HEK293 (cell line): ENCODE results near the gene NOC2L.

Experiments used
- CTCF ChIA-PET: fragments of 350-600 bp; formaldehyde crosslinking; extraction: SDS; loops from one replicate; lab custom pipeline; 2021; ENCODE audit warnings: antibody characterized with exemption; lab: Yijun Ruan, JAX
- POLR2A ChIA-PET: fragments of 300-600 bp; formaldehyde crosslinking; extraction: SDS; loops from one replicate; lab custom pipeline; 2020; ENCODE audit warnings: antibody characterized with exemption, inconsistent platforms; lab: Yijun Ruan, JAX
- H3K27ac ChIP-seq: fragments of 200-500 bp; sonication (Bioruptor generic); 2 replicates; pipeline ENCODE4 v1.5.1; 2014; ENCODE audit warnings: low read depth, low read length, control low read depth, inconsistent platforms; ENCODE audit errors: extremely low read depth
- H3K36me3 ChIP-seq, 2 experiments: fragments of 200-500 bp in 1 of 2; sonication (Bioruptor generic) in 1 of 2; 1 replicate in 1 of 2; 2 replicates in 1 of 2; pipeline ENCODE4 v1.5.1; 2014 to 2017; ENCODE audit warnings: inconsistent platforms in 2 of 2, low read length in 2 of 2; ENCODE audit not compliant: control insufficient read depth in 2 of 2, insufficient read depth in 1 of 2
- H3K4me1 ChIP-seq: fragments of 200-500 bp; sonication (Bioruptor generic); 2 replicates; pipeline ENCODE4 v1.5.1; 2014; ENCODE audit warnings: mild to moderate bottlenecking, low read length, inconsistent platforms; ENCODE audit not compliant: control insufficient read depth, insufficient read depth
- H3K4me3 ChIP-seq: 2 replicates; pipeline ENCODE4 v1.5.1; 2011; ENCODE audit warnings: low read depth, mild to moderate bottlenecking, control low read depth, low read length, moderate library complexity
- H3K9me3 ChIP-seq: fragments of 200-500 bp; sonication (Bioruptor generic); 2 replicates; pipeline ENCODE4 v1.5.1; 2014; ENCODE audit warnings: low read depth, low read length, inconsistent platforms; ENCODE audit not compliant: control insufficient read depth, insufficient read depth
- ATF2 ChIP-seq: fragments of 450-650 bp; formaldehyde crosslinking; IDR thresholded peaks from 2 replicates; pipeline ENCODE4 v1.5.1; 2016; ENCODE audit warnings: missing biosample characterization, missing genetic modification characterization, low read depth
- EGR2 ChIP-seq: fragments of 450-650 bp; formaldehyde crosslinking; IDR thresholded peaks from 2 replicates; pipeline ENCODE4 v1.5.1; 2016; ENCODE audit warnings: low read depth, missing biosample characterization, missing genetic modification characterization
- HIC1 ChIP-seq: fragments of 450-650 bp; formaldehyde crosslinking; IDR thresholded peaks from 2 replicates; pipeline ENCODE4 v1.5.1; 2016; ENCODE audit warnings: missing biosample characterization, missing genetic modification characterization
- IKZF3 ChIP-seq: fragments of 450-650 bp; IDR thresholded peaks from 2 replicates; pipeline ENCODE4 v1.5.0; 2018; ENCODE audit warnings: missing biosample characterization, mild to moderate bottlenecking, missing genetic modification characterization, moderate library complexity
- PRDM1 ChIP-seq: fragments of 450-650 bp; formaldehyde crosslinking; IDR thresholded peaks from 2 replicates; pipeline ENCODE4; 2016; ENCODE audit warnings: missing biosample characterization, missing genetic modification characterization
- RBAK ChIP-seq: fragments of 450-650 bp; formaldehyde crosslinking; IDR thresholded peaks from 2 replicates; pipeline ENCODE4 v1.5.1; 2016; ENCODE audit warnings: missing biosample characterization, missing genetic modification characterization
- SCRT2 ChIP-seq: fragments of 450-650 bp; formaldehyde crosslinking; IDR thresholded peaks from 2 replicates; pipeline ENCODE4 v1.5.1; 2016; ENCODE audit warnings: missing biosample characterization, missing genetic modification characterization
- SP7 ChIP-seq: fragments of 450-650 bp; formaldehyde crosslinking; IDR thresholded peaks from 2 replicates; pipeline ENCODE4 v1.5.1; 2016; ENCODE audit warnings: missing biosample characterization, missing genetic modification characterization
- ZBTB17 ChIP-seq: fragments of 450-650 bp; formaldehyde crosslinking; IDR thresholded peaks from 2 replicates; pipeline ENCODE4 v1.5.1; 2016; ENCODE audit warnings: missing biosample characterization, missing genetic modification characterization
- ZBTB20 ChIP-seq: fragments of 450-650 bp; formaldehyde crosslinking; IDR thresholded peaks from 2 replicates; pipeline ENCODE4 v1.5.1; 2016; ENCODE audit warnings: missing biosample characterization, missing genetic modification characterization
- ZBTB6 ChIP-seq: fragments of 450-650 bp; formaldehyde crosslinking; IDR thresholded peaks from 2 replicates; pipeline ENCODE4 v1.5.1; 2017; ENCODE audit warnings: missing biosample characterization, missing genetic modification characterization
- ZBTB7A ChIP-seq: fragments of 450-650 bp; formaldehyde crosslinking; IDR thresholded peaks from 2 replicates; pipeline ENCODE4 v1.5.1; 2016; ENCODE audit warnings: low read depth, missing biosample characterization, missing genetic modification characterization
- ZFP37 ChIP-seq: fragments of 450-650 bp; formaldehyde crosslinking; IDR thresholded peaks from 2 replicates; pipeline ENCODE4 v1.5.1; 2016; ENCODE audit warnings: missing biosample characterization, missing genetic modification characterization
- ZFP41 ChIP-seq: fragments of 450-650 bp; formaldehyde crosslinking; IDR thresholded peaks from 2 replicates; pipeline ENCODE4 v1.5.1; 2016; ENCODE audit warnings: missing biosample characterization, missing genetic modification characterization, borderline replicate concordance
- ZNF138 ChIP-seq: fragments of 450-650 bp; formaldehyde crosslinking; IDR thresholded peaks from 2 replicates; pipeline ENCODE4 v1.5.1; 2016; ENCODE audit warnings: missing biosample characterization, missing genetic modification characterization, borderline replicate concordance
- ZNF146 ChIP-seq: fragments of 450-650 bp; formaldehyde crosslinking; IDR thresholded peaks from 2 replicates; pipeline ENCODE4 v1.5.1; 2016; ENCODE audit warnings: missing biosample characterization, missing genetic modification characterization
- ZNF214 ChIP-seq: fragments of 450-650 bp; formaldehyde crosslinking; IDR thresholded peaks from 2 replicates; pipeline ENCODE4 v1.5.1; 2017; ENCODE audit warnings: missing biosample characterization, mild to moderate bottlenecking, missing genetic modification characterization, borderline replicate concordance
- ZNF280C ChIP-seq: fragments of 450-650 bp; formaldehyde crosslinking; IDR thresholded peaks from 2 replicates; pipeline ENCODE4 v1.5.1; 2016; ENCODE audit warnings: missing biosample characterization, missing genetic modification characterization
- ZNF366 ChIP-seq: fragments of 450-650 bp; formaldehyde crosslinking; conservative IDR thresholded peaks from 2 replicates; pipeline ENCODE4 v1.5.1; 2016; ENCODE audit warnings: missing biosample characterization, missing genetic modification characterization
- ZNF404 ChIP-seq: fragments of 450-650 bp; formaldehyde crosslinking; IDR thresholded peaks from 2 replicates; pipeline ENCODE4 v1.5.1; 2017; ENCODE audit warnings: missing biosample characterization, missing genetic modification characterization
- ZNF416 ChIP-seq: fragments of 450-650 bp; formaldehyde crosslinking; IDR thresholded peaks from 2 replicates; pipeline ENCODE4 v1.5.1; 2016; ENCODE audit warnings: missing biosample characterization, missing genetic modification characterization
- ZNF596 ChIP-seq: fragments of 450-650 bp; IDR thresholded peaks from 2 replicates; pipeline ENCODE4 v1.5.0; 2018; ENCODE audit warnings: missing biosample characterization, mild to moderate bottlenecking, missing genetic modification characterization, moderate library complexity
- ZNF600 ChIP-seq: fragments of 450-650 bp; formaldehyde crosslinking; IDR thresholded peaks from 2 replicates; pipeline ENCODE4 v1.5.1; 2016; ENCODE audit warnings: missing biosample characterization, missing genetic modification characterization
- ZNF791 ChIP-seq: fragments of 450-650 bp; formaldehyde crosslinking; IDR thresholded peaks from 2 replicates; pipeline ENCODE4 v1.5.1; 2016; ENCODE audit warnings: missing biosample characterization, missing genetic modification characterization
- ZNF843 ChIP-seq: fragments of 450-650 bp; formaldehyde crosslinking; IDR thresholded peaks from 2 replicates; pipeline ENCODE4 v1.5.1; 2016; ENCODE audit warnings: missing biosample characterization, missing genetic modification characterization

The NOC2L gene

GRCh38 chr1:1004780-1005697, 46.0 kb upstream of the NOC2L start (continued):
- TF ChIP-seq ZNF416, result no peak
- TF ChIP-seq ZBTB7A, result no peak
- 0 out of 2 replicates have a peak, but pooled peaks have one; percentile 17 for TF ChIP-seq ZNF366 (tag by site-specific recombination)
- TF ChIP-seq ZNF596 (tag by site-specific recombination), result no peak
- TF ChIP-seq ZNF138 (tag by site-specific recombination), result no peak

- ChIA-PET CTCF (interaction anchor here (0.6 kb wide), 1 partner anchor 267 kb away, joined by 3 read pairs; no protein-coding TSS in a partner anchor), POLR2A (no interaction called here)
- Histone ChIP-seq H3K4me3 (no peak overlapping the region), H3K27ac (no peak overlapping the region), H3K9me3 (no peaks in the 10 kb centered on the region), H3K36me3 (peaks cover 3 to 19% of the 10 kb centered on the region in 2 experiments; a peak in 2 of 3 replicates), H3K4me1 (no peaks in the 10 kb centered on the region)
- TF ChIP-seq SCRT2 (tag by site-specific recombination) (no peak), IKZF3 (tag by site-specific recombination) (peak; percentile 48; the same call in 1 of the 2 replicates), ZFP37 (tag by site-specific recombination) (0 out of 2 replicates have a peak, but pooled peaks have one; percentile 23), ZBTB17 (tag by site-specific recombination) (peak; percentile 67), ZNF843 (no peak), ZNF146 (no peak), ZNF791 (no peak), HIC1 (tag by site-specific recombination) (peak; percentile 55; the same call in 1 of the 2 replicates), ZBTB20 (tag by site-specific recombination) (peak; percentile 17; the same call in 1 of the 2 replicates), ZNF600 (tag by site-specific recombination) (peak; percentile 56)
These were observed 45.3 kb upstream of the NOC2L start for GRCh38 chr1:1004420-1004779.

- H3K4me1 ChIP-seq, result no peaks in the 10 kb centered on the region
- no peaks in the 10 kb centered on the region for H3K9me3 ChIP-seq
- no peak overlapping the region for H3K4me3 ChIP-seq
- POLR2A ChIA-PET, result no interaction called here
- H3K36me3 ChIP-seq, result peaks cover 3 to 23% of the 10 kb centered on the region in 2 experiments; a peak in 2 of 3 replicates
- no peak overlapping the region for H3K27ac ChIP-seq
- CTCF ChIA-PET, result interaction anchor here (0.6 to 3.2 kb wide), 3 partner anchors 15 to 267 kb away, joined by 3 to 31 read pairs (median 3); partner anchors contain the start of gene AGRN
- TF ChIP-seq EGR2 (tag by site-specific recombination) (no peak), ZNF214 (tag by site-specific recombination) (no peak), ZNF280C (tag by site-specific recombination) (no peak), SP7 (tag by site-specific recombination) (no peak), ATF2 (tag by site-specific recombination) (no peak), ZBTB6 (tag by site-specific recombination) (no peak), PRDM1 (tag by site-specific recombination) (no peak), ZFP41 (tag by site-specific recombination) (no peak), RBAK (tag by site-specific recombination) (no peak), ZNF404 (tag by site-specific recombination) (no peak)
These were observed 44.8 kb upstream of the NOC2L start for GRCh38 chr1:1003618-1004419.
